ENCODE results near the gene FHL1. TPM values are rescaled to one million over a fixed set of nuclear protein-coding genes. Genes with fewer than 3 reads are reported as not detected.

Gene FHL1
- total and polyA plus RNA-seq, 4 donors, result 8.8 to 20.2 (median 15.0) TPM

GRCh38 chrX:136126872-136127406, 20.4 kb upstream of the FHL1 start:
- Histone ChIP-seq H3K9ac (ENCODE audit: low read depth in 1 of 2, low read length in 2 of 2) (no peak overlapping the region), H3K27ac (ENCODE audit: low read depth in 1 of 2, low read length in 2 of 2) (no peak overlapping the region), H3K4me3 (ENCODE audit: low read depth in 1 of 3, low read length in 3 of 3) (no peak overlapping the region), H3K9me3 (ENCODE audit: control insufficient read depth in 4 of 4, low read length in 3 of 4) (no peaks in the 10 kb centered on the region), H3K36me3 (ENCODE audit: control insufficient read depth in 4 of 4, insufficient read depth in 3 of 4, low read depth in 1 of 4, low read length in 3 of 4) (no peaks in the 10 kb centered on the region), H3K4me1 (ENCODE audit: control insufficient read depth in 4 of 4, insufficient read depth in 4 of 4, low read length in 3 of 4) (no peaks in the 10 kb centered on the region), H3K27me3 (ENCODE audit: control insufficient read depth in 4 of 4, insufficient read depth in 4 of 4, low read length in 3 of 4) (no peaks in the 10 kb centered on the region)
- DNase-seq (ENCODE audit: low spot score), result no peak
- TF ChIP-seq GABPA (IDR thresholded peaks at IDR 0.05 in 1 of 2, conservative IDR thresholded peaks at IDR 0.05 in 1 of 2), result no peak
- TF ChIP-seq YY1 (IDR thresholded peaks at IDR 0.05), result no peak
- no peak for TF ChIP-seq SP1 (IDR thresholded peaks at IDR 0.05)
- no peak for TF ChIP-seq RAD21 (IDR thresholded peaks at IDR 0.05)
- 76% methylated on average over 3 of the region's 3 CpGs for WGBS

GRCh38 chrX:136128743-136129142, 18.6 kb upstream of the FHL1 start:
- H3K27ac ChIP-seq (ENCODE audit: low read depth in 1 of 2, low read length in 2 of 2), result no peak overlapping the region
- H3K4me1 ChIP-seq (ENCODE audit: control insufficient read depth in 4 of 4, insufficient read depth in 4 of 4, low read length in 3 of 4), result no peaks in the 10 kb centered on the region
- H3K9ac ChIP-seq (ENCODE audit: low read depth in 1 of 2, low read length in 2 of 2), result no peak overlapping the region
- no peaks in the 10 kb centered on the region for H3K27me3 ChIP-seq (ENCODE audit: control insufficient read depth in 4 of 4, insufficient read depth in 4 of 4, low read length in 3 of 4)
- DNase-seq (ENCODE audit: low spot score), result no peak
- no peaks in the 10 kb centered on the region for H3K36me3 ChIP-seq (ENCODE audit: control insufficient read depth in 4 of 4, insufficient read depth in 3 of 4, low read depth in 1 of 4, low read length in 3 of 4)
- TF ChIP-seq YY1 (IDR thresholded peaks at IDR 0.05) (no peak), NR2F2 (IDR thresholded peaks at IDR 0.05) (no peak), FOXA2 (IDR thresholded peaks at IDR 0.05) (no peak), GABPA (IDR thresholded peaks at IDR 0.05 in 1 of 2, conservative IDR thresholded peaks at IDR 0.05 in 1 of 2) (no peak), TAF1 (conservative IDR thresholded peaks at IDR 0.05) (no peak), RAD21 (IDR thresholded peaks at IDR 0.05) (no peak), HNF4A (conservative IDR thresholded peaks at IDR 0.05) (no peak), CTCF (IDR thresholded peaks at IDR 0.05; ENCODE audit: low read depth, low read length, missing input control) (no peak), HNF4G (IDR thresholded peaks at IDR 0.05) (no peak), RXRA (IDR thresholded peaks at IDR 0.05) (no peak), FOXA1 (IDR thresholded peaks at IDR 0.05) (no peak), SP1 (IDR thresholded peaks at IDR 0.05) (no peak)
- no peak overlapping the region for H3K4me3 ChIP-seq (ENCODE audit: low read depth in 1 of 3, low read length in 3 of 3)
- WGBS, result 98% methylated on average over 2 of the region's 2 CpGs
- no peaks in the 10 kb centered on the region for H3K9me3 ChIP-seq (ENCODE audit: control insufficient read depth in 4 of 4, low read length in 3 of 4)

GRCh38 chrX:136130931-136131833, 16.2 kb upstream of the FHL1 start:
- no peak for DNase-seq (ENCODE audit: low spot score)
- H3K9me3 ChIP-seq (ENCODE audit: control insufficient read depth in 4 of 4, low read length in 3 of 4), result no peaks in the 10 kb centered on the region
- H3K27ac ChIP-seq (ENCODE audit: low read depth in 1 of 2, low read length in 2 of 2), result no peak overlapping the region
- no peak for TF ChIP-seq FOXA1 (IDR thresholded peaks at IDR 0.05)
- TF ChIP-seq MAX (IDR thresholded peaks at IDR 0.05), result no peak
- TF ChIP-seq CTCF (IDR thresholded peaks at IDR 0.05; ENCODE audit: low read depth, low read length, missing input control), result no peak
- TF ChIP-seq YY1 (IDR thresholded peaks at IDR 0.05), result no peak
- TF ChIP-seq RAD21 (IDR thresholded peaks at IDR 0.05), result no peak
- no peak for TF ChIP-seq REST (IDR thresholded peaks at IDR 0.05)
- 80% methylated on average over 6 of the region's 6 CpGs for WGBS
- H3K9ac ChIP-seq (ENCODE audit: low read depth in 1 of 2, low read length in 2 of 2), result no peak overlapping the region
- H3K4me3 ChIP-seq (ENCODE audit: low read depth in 1 of 3, low read length in 3 of 3), result no peak overlapping the region
- H3K27me3 ChIP-seq (ENCODE audit: control insufficient read depth in 4 of 4, insufficient read depth in 4 of 4, low read length in 3 of 4), result no peaks in the 10 kb centered on the region
- H3K36me3 ChIP-seq (ENCODE audit: control insufficient read depth in 4 of 4, insufficient read depth in 3 of 4, low read depth in 1 of 4, low read length in 3 of 4), result no peaks in the 10 kb centered on the region
- no peaks in the 10 kb centered on the region for H3K4me1 ChIP-seq (ENCODE audit: control insufficient read depth in 4 of 4, insufficient read depth in 4 of 4, low read length in 3 of 4)
